Activated CD4-positive, alpha-beta T cell treated with anti-CD3 and anti-CD28 coated beads for 36 hours (primary cell): ENCODE data around the gene SP1. TPM values are rescaled to one million over a fixed set of nuclear protein-coding genes. Genes with fewer than 3 reads are reported as not detected.
"Not testable (repeated sequence)": the region's sequence is repeated elsewhere in the genome, so short reads cannot be mapped to it uniquely, and the experiment has no call there.

Experiments
- ATAC-seq: fragments of 200-7000 bp; cut with Tn5 transposase; one replicate; pipeline ENCODE4 v1.10.0; 2021; ENCODE audit warnings: mild to moderate bottlenecking, moderate library complexity
- CTCF ChIA-PET: fragments of 350-600 bp; sonication (Branson Sonifier 250); formaldehyde crosslinking; loops from one replicate; lab custom pipeline; 2021; ENCODE audit warnings: antibody characterized with exemption; lab: Charles Lee
- POLR2A ChIA-PET: fragments of 350-600 bp; sonication (Branson Sonifier 250); formaldehyde crosslinking; loops from one replicate; lab custom pipeline; 2021; ENCODE audit warnings: antibody characterized with exemption, inconsistent platforms; lab: Charles Lee
- DNase-seq: peaks from one replicate; pipeline ENCODE4 v3.0.0-alpha.2; 2020
- H3K27ac Mint-ChIP-seq: one replicate; pipeline ENCODE4 v1.8.0; 2021; ENCODE audit warnings: mixed read lengths
- H3K27me3 Mint-ChIP-seq: one replicate; pipeline ENCODE4 v1.8.0; 2021; ENCODE audit warnings: mixed read lengths
- H3K36me3 Mint-ChIP-seq: one replicate; pipeline ENCODE4 v1.8.0; 2021; ENCODE audit warnings: low read depth, mixed read lengths
- H3K4me1 Mint-ChIP-seq: one replicate; pipeline ENCODE4 v1.8.0; 2021; ENCODE audit warnings: mixed read lengths
- H3K4me3 Mint-ChIP-seq: one replicate; pipeline ENCODE4 v1.8.0; 2021; ENCODE audit warnings: mild to moderate bottlenecking, moderate library complexity, mixed read lengths
- H3K9me3 Mint-ChIP-seq: one replicate; pipeline ENCODE4 v1.8.0; 2021; ENCODE audit warnings: low read depth, mixed read lengths
- intact Hi-C, 2 experiments: fragments of 100-400 bp; cut with DNase I in 1 of 2; cut with micrococcal nuclease in 1 of 2; formaldehyde crosslinking; loops; one replicate each; pipeline versions ENCODE4 v1.14.2 to v1.15.1; 2022 to 2024; cut with DNase I, micrococcal nuclease
- total RNA-seq, 2 experiments: library from RNA; stranded (reverse); gene quantifications; one replicate each; pipeline ENCODE4 v1.2.3, GENCODE V29; 2021

The SP1 gene
- 10 to 100 TPM; 76.8 to 93.5 TPM for total RNA-seq

DNA sequence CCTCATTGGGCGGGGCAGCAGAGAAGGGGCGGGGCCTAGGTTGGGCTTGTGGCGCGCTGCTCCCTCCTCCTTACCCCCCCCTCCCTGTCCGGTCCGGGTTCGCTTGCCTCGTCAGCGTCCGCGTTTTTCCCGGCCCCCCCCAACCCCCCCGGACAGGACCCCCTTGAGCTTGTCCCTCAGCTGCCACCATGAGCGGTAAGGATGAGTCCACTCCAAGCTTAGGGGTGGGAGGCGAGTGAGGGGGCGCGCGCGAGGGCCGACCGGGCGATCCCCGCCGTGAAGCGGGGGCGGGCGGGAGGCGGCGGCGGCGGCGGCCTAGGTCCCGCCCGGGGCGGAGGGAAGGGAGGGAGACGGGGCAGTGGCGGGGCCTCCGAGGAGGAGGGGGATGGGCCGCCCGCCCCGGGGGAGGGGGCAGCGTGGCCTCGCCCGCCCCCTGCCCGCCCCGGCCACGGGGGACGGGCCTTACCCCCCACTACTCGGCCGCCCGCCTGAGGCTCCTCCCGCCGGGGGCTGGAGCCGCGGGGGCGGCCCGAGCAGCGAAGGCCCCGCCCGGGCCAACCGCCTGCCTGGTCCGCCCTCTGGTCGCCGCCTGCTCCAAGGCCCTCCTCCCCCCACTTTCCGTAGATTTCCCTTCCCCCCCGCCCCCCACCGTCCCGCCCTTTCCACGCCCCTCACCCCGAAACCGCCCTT lies at the start of gene SP1:
Gene SP1 (plus strand): TSS at position 73 of the 690 bp plus-strand sequence. CDS start 116 bp downstream, at position 189.
- POLR2A ChIA-PET, result interaction anchor here (0.8 to 1.9 kb wide), 14 partner anchors 14 to 374 kb away, joined by 3 to 22 read pairs (median 5); partner anchors contain the start of genes AAAS, CSAD, EIF4B and MYG1
- H3K9me3 Mint-ChIP-seq, result no peaks in the 10 kb centered on the region
- H3K4me3 Mint-ChIP-seq, result peak within 1 kb of the TSS; percentile 94
- DNase-seq (peak; percentile 99), ATAC-seq (peak; percentile 31)
- intact Hi-C loops, result loop anchor here (1.0 to 2.0 kb wide), 15 partner anchors 28 to 900 kb away; partner anchors contain the start of genes AAAS (in 1 of the 2), ATF7 (in 1 of the 2), ATP5MC2 (in 1 of the 2) and CBX5 (in 1 of the 2)
- CTCF ChIA-PET, result interaction anchor here (0.8 to 4.4 kb wide), 8 partner anchors 15 to 221 kb away, joined by 3 to 28 read pairs (median 6); partner anchors contain the start of gene AAAS
- H3K36me3 Mint-ChIP-seq, result peaks cover 38% of the 10 kb centered on the region
- peak within 1 kb of the TSS; percentile 99 for H3K27ac Mint-ChIP-seq
- peaks cover 42% of the 10 kb centered on the region for H3K4me1 Mint-ChIP-seq
- no peaks in the 10 kb centered on the region for H3K27me3 Mint-ChIP-seq

DNA sequence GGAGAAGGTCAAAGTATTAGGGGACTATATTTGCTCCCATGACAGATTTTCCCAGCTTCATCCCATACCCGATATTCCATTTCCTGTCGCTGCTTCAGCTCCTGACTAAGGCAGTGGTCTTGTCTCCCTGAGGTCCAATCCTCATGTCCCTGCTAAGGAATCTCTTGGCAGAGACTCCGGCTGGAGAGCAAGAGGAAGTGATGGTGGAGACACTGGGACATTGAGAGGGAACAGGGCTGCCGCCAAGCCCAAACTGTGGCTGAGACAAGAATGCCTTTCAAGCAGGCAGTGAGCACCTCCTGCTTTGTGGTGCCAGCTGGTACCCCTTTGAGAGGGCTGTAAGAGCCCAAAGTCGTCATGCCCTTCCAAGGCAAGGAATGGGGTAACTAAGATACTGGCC lies 49.3 kb upstream of the SP1 start:
- intact Hi-C loops, result no loop called here
- POLR2A ChIA-PET, result no interaction called here
- H3K27ac Mint-ChIP-seq, result no peak overlapping the region

DNA sequence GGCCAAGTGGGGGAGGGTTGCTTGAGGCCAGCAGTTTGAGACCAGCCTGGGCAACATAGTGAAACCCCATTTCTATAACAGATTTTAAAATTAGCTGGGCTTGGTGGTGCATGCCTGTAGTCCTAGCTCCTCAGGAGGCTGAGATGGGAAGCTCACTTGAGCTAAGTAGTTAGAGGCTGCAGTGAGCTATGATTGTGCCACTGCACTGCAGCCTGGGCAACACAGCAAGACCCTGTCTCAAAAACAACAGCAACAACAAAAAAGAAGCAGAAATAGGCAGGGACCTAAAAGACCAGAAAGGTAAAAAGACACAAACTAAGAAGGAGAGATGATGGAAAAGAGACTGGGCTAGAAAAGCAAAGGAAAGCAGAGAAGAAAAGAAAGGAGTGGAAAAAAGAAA lies 47.6 kb upstream of the SP1 start:
- DNase-seq, H3K36me3 Mint-ChIP-seq, H3K4me1 Mint-ChIP-seq, ATAC-seq, intact Hi-C loops, POLR2A ChIA-PET, H3K9me3 Mint-ChIP-seq, H3K27ac Mint-ChIP-seq, H3K4me3 Mint-ChIP-seq: not testable (repeated sequence)
- CTCF ChIA-PET, result interaction anchor here (0.6 to 1.6 kb wide), 10 partner anchors 9 to 169 kb away, joined by 3 to 8 read pairs (median 4); partner anchors contain the start of genes AAAS and TARBP2
- peaks cover 20% of the 10 kb centered on the region for H3K27me3 Mint-ChIP-seq

More for the DNA sequence above, 49.3 kb upstream of the SP1 start:
- ATAC-seq, result no peak
- Mint-ChIP-seq H3K36me3 (no peaks in the 10 kb centered on the region), H3K4me1 (peaks cover 3% of the 10 kb centered on the region), H3K4me3 (no peak overlapping the region), H3K9me3 (no peaks in the 10 kb centered on the region), H3K27me3 (peaks cover 10% of the 10 kb centered on the region)
- DNase-seq, result no peak
- CTCF ChIA-PET, result interaction anchor here (0.5 to 1.7 kb wide), 5 partner anchors 10 to 250 kb away, joined by 3 to 8 read pairs (median 4); partner anchors contain the start of gene AAAS

DNA sequence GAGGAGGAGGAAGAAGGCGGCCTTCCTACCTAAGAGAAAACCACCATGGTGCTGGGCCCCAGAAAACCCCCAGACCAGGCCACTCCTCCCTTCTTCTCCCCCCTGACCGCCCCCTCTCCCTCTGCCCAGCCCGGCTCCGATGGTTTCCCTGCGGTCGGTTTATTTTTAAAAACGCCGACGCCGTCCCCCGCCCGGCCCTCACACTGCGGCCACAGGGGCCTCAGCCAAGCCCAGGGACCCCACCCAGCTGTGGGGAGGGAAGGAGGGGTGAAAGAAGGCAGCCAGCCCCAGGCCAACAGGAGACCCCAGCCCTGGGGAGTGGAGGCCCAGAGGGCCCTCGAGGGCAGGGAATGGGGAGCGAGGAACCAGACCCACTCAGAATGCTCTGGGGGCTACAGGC lies 47.2 kb upstream of the SP1 start:
- intact Hi-C loops, result no loop called here
- ChIA-PET CTCF (interaction anchor here (0.6 to 2.0 kb wide), 7 partner anchors 8 to 88 kb away, joined by 3 to 8 read pairs (median 4); partner anchors contain the start of gene AAAS), POLR2A (no interaction called here)
- ATAC-seq (no peak), DNase-seq (no peak)
- no peak overlapping the region for H3K4me3 Mint-ChIP-seq
- H3K36me3 Mint-ChIP-seq, result no peaks in the 10 kb centered on the region
- peaks cover 2% of the 10 kb centered on the region for H3K4me1 Mint-ChIP-seq
- H3K27ac Mint-ChIP-seq, result no peak overlapping the region
- H3K9me3 Mint-ChIP-seq, result no peaks in the 10 kb centered on the region
- H3K27me3 Mint-ChIP-seq, result peaks cover 24% of the 10 kb centered on the region

DNA sequence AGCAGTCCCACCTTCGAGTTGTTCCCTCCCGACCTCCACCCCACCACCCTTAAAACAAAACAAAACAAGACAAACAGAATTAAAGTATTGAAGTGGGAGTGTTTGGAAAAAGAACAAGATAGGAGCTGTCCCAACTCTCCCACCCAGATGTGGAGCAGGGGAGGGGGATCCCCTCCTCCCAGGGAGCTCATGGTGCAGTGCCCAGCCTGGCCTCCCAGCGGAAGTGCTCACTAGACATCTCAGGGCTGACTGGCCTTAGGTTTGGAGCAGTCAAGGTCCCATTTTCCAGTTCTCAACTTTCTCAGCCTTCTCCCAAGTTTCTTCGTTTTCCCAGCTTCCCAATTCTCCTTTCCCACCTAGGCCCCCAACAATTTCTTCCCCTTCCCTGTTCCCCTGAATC lies 46.7 kb upstream of the SP1 start:
- peaks cover 7% of the 10 kb centered on the region for H3K4me1 Mint-ChIP-seq
- no peak overlapping the region for H3K4me3 Mint-ChIP-seq
- ChIA-PET POLR2A (interaction anchor here (0.6 kb wide), 1 partner anchor 22 kb away, joined by 3 read pairs; no protein-coding TSS in a partner anchor), CTCF (interaction anchor here (1.4 to 2.0 kb wide), 3 partner anchors 12 to 48 kb away, joined by 3 to 8 read pairs (median 5); no protein-coding TSS in a partner anchor)
- peaks cover 29% of the 10 kb centered on the region for H3K27me3 Mint-ChIP-seq
- intact Hi-C loops, result no loop called here
- DNase-seq (no peak), ATAC-seq (no peak)
- H3K9me3 Mint-ChIP-seq, result no peaks in the 10 kb centered on the region
- H3K27ac Mint-ChIP-seq, result no peak overlapping the region
- no peaks in the 10 kb centered on the region for H3K36me3 Mint-ChIP-seq

DNA sequence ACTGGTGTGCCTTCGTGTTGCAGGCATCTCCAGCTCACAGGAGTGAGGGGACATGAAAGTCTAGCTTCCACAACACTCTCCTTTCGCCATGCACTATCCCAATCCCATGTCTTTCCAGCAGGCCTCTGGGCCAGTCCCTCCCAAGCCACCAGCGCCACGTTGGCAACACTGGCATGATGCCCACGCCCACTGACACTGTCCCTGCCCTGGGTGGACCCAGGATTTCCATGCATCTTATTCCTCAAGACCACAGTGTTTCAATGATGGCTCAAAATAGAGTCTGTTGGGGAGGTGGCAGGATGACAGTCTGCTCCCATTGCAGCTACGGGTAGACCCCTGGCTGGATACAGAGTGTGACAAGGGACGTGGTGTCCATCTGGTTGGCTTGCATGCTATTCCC lies 46.1 kb upstream of the SP1 start:
- H3K27ac Mint-ChIP-seq, result no peak overlapping the region
- ChIA-PET CTCF (interaction anchor here (1.3 to 2.0 kb wide), 4 partner anchors 10 to 48 kb away, joined by 3 to 8 read pairs (median 4); no protein-coding TSS in a partner anchor), POLR2A (interaction anchor here (0.6 kb wide), 1 partner anchor 22 kb away, joined by 3 read pairs; no protein-coding TSS in a partner anchor)
- H3K36me3 Mint-ChIP-seq, result no peaks in the 10 kb centered on the region
- H3K27me3 Mint-ChIP-seq, result peaks cover 32% of the 10 kb centered on the region
- ATAC-seq, result no peak
- intact Hi-C loops, result no loop called here
- H3K4me3 Mint-ChIP-seq, result no peak overlapping the region
- H3K4me1 Mint-ChIP-seq, result peaks cover 9% of the 10 kb centered on the region
- no peaks in the 10 kb centered on the region for H3K9me3 Mint-ChIP-seq
- DNase-seq, result no peak

DNA sequence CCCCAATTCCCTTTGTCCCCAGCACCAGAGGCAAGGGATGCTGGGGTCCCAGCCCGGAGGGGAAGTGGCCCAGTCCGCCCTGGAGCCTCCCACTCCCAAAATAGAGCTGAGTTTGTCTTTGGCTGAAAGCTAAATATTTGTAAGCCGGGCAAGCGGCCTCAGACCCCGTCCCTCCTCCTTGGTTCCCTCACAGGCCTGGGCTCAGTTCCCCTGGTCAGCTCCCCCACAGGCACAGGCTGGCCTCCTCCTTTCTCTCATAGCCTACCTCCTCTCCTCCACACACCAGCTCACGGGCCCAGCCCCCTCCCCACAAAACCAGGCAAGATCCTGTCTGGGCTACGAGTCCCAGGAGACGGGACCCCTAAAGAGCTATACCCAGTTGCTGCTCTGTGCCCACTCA lies 45.2 kb upstream of the SP1 start:
- CTCF ChIA-PET, result interaction anchor here (0.8 to 2.0 kb wide), 5 partner anchors 9 to 174 kb away, joined by 3 to 8 read pairs (median 4); no protein-coding TSS in a partner anchor
- ATAC-seq, result no peak
- no peak overlapping the region for H3K4me3 Mint-ChIP-seq
- DNase-seq, result no peak
- H3K9me3 Mint-ChIP-seq, result no peaks in the 10 kb centered on the region
- no peaks in the 10 kb centered on the region for H3K36me3 Mint-ChIP-seq
- POLR2A ChIA-PET, result no interaction called here
- H3K27ac Mint-ChIP-seq, result no peak overlapping the region
- H3K4me1 Mint-ChIP-seq, result peaks cover 9% of the 10 kb centered on the region
- H3K27me3 Mint-ChIP-seq, result peaks cover 34% of the 10 kb centered on the region
- intact Hi-C loops, result no loop called here

DNA sequence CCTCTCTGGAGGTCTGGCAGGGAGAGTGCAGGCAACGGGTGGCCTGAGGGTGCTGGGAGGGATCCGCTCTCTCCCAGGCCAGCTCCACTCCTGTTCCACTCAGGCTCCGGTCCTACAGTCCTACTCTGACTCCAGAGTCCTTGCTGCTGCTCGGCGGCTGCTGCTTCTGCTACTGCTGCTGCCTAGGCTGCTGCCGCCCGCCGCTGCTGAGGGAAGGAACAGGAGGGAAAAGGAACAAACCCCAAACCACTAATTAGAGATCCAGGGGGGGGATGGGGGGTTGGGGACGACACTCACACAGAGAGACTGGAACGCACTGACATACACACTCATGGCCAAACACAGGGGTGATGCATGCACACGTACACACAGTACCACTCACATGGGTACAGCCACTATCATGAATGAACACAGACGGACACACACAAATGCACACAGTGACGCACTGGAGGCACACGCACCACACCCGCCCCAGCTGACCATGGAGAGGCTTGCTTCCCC lies 43.7 kb upstream of the SP1 start, which contains the start of gene SP7:
Gene SP7 (minus strand): TSS at position 174 of the 501 bp plus-strand sequence. CDS start 708 bp downstream, outside the sequence.
- no peaks in the 10 kb centered on the region for H3K36me3 Mint-ChIP-seq
- intact Hi-C loops, result no loop called here
- peaks cover 37% of the 10 kb centered on the region for H3K27me3 Mint-ChIP-seq
- DNase-seq (no peak), ATAC-seq (peak; percentile 49)
- ChIA-PET POLR2A (interaction anchor here (0.7 kb wide), 1 partner anchor 54 kb away, joined by 3 read pairs; no protein-coding TSS in a partner anchor), CTCF (interaction anchor here (1.0 kb wide), 1 partner anchor 9 kb away, joined by 5 read pairs; no protein-coding TSS in a partner anchor)
- no peak within 1 kb of the TSS for H3K4me3 Mint-ChIP-seq
- no peak within 1 kb of the TSS for H3K27ac Mint-ChIP-seq
- no peaks in the 10 kb centered on the region for H3K9me3 Mint-ChIP-seq
- peaks cover 17% of the 10 kb centered on the region for H3K4me1 Mint-ChIP-seq

DNA sequence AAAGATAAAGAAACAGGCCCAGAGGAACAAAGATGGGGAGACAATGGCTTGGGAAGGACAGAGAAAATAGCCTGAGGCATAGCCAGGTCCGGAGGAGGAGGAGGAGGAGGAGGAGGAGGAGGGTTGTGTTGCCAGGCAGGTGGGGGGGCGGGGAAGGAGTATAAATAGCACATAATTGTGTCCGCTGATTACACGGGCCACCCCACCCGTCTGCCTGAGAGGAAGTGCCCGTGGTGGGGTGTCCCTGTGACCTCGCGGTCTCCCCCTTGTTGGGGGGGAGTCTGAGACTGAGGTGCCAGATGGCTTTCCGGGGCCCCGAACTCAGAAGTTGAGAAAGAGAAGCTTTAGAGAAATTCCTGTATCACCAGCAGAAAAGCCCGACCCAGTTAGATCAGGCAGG lies 42.0 kb upstream of the SP1 start:
- H3K36me3 Mint-ChIP-seq, result no peaks in the 10 kb centered on the region
- intact Hi-C loops, result no loop called here
- no peak overlapping the region for H3K4me3 Mint-ChIP-seq
- no peaks in the 10 kb centered on the region for H3K9me3 Mint-ChIP-seq
- peaks cover 35% of the 10 kb centered on the region for H3K27me3 Mint-ChIP-seq
- no peak overlapping the region for H3K27ac Mint-ChIP-seq
- peaks cover 17% of the 10 kb centered on the region for H3K4me1 Mint-ChIP-seq
- ATAC-seq (no peak), DNase-seq (no peak)
- ChIA-PET POLR2A (no interaction called here), CTCF (no interaction called here)

DNA sequence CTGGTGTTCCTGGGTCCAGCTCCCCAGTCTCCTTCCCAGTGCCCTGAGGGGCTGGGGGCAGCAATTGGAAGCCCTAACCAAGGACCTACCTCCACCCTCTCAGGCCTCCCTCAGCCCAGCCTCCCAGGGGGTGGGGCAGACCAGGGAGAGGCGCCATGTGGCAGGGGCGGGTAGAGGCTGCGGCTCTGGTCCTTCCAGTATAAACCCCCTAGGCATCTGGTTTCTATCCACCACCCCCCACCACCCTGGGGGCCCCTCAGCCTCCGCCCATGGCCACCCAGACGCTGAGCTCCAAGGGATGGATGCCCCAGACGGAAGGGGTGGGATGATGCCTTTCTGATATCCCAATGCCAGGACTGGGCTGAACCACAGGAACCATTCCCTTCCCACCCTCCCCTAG lies 41.1 kb upstream of the SP1 start:
- DNase-seq (no peak), ATAC-seq (no peak)
- peaks cover 20% of the 10 kb centered on the region for H3K4me1 Mint-ChIP-seq
- H3K36me3 Mint-ChIP-seq, result no peaks in the 10 kb centered on the region
- H3K4me3 Mint-ChIP-seq, result no peak overlapping the region
- POLR2A ChIA-PET, result interaction anchor here (0.6 kb wide), 1 partner anchor 15 kb away, joined by 3 read pairs; no protein-coding TSS in a partner anchor
- intact Hi-C loops, result no loop called here
- CTCF ChIA-PET, result no interaction called here
- H3K27ac Mint-ChIP-seq, result no peak overlapping the region
- no peaks in the 10 kb centered on the region for H3K9me3 Mint-ChIP-seq
- peaks cover 34% of the 10 kb centered on the region for H3K27me3 Mint-ChIP-seq

DNA sequence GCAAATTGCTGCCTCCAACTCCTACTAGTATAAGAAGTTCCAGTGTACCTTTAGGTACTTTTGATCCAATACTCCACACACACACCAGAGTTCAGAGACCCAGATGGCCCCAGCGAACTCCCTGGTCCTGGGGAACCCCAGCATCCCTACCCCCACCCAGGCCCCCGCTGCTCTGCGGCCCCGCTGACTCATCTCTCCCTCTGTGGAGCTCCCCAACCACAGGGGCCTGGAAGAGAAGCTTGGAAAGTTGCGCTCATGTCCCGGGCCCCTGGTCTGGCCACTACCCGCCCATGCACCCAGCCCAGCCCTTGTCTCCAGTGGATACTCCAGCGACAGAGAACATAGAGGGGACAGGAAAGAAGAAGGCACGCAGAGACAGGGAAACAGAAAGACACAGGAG lies 39.6 kb upstream of the SP1 start:
- DNase-seq, result peak; percentile 19
- intact Hi-C loops, result no loop called here
- Mint-ChIP-seq H3K4me3 (no peak overlapping the region), H3K4me1 (peaks cover 31% of the 10 kb centered on the region), H3K27me3 (peaks cover 28% of the 10 kb centered on the region), H3K36me3 (no peaks in the 10 kb centered on the region), H3K27ac (no peak overlapping the region), H3K9me3 (no peaks in the 10 kb centered on the region)
- POLR2A ChIA-PET, result no interaction called here
- CTCF ChIA-PET, result interaction anchor here (1.0 to 1.1 kb wide), 3 partner anchors 12 to 126 kb away, joined by 3 to 5 read pairs (median 3); no protein-coding TSS in a partner anchor
- ATAC-seq, result no peak
